GM21576 (cell line): Measurements from ENCODE around the gene G6PC2.
A peak's percentile ranks its signal among the peaks of the same experiment; 100 is the strongest.
"Not testable (repeated sequence)": the region's sequence is repeated elsewhere in the genome, so short reads cannot be mapped to it uniquely, and the experiment has no call there.

ENCODE experiments used
- ATAC-seq: cut with Tn5 transposase; IDR thresholded peaks from one replicate; pipeline ENCODE4 v1.9.1; 2021; ENCODE audit warnings: mild to moderate bottlenecking, moderate library complexity; ENCODE audit not compliant: unreplicated experiment

Gene G6PC2

GRCh38 chr2:168904358-168904757 lies 3.3 kb downstream of the G6PC2 start:
- ATAC-seq = no peak

- ATAC-seq = no peak
Observed at GRCh38 chr2:168907940-168908662, 7.0 kb downstream of the G6PC2 start.

- ATAC-seq = no peak
Observed at GRCh38 chr2:168910330-168910729, 9.2 kb downstream of the G6PC2 start.

GRCh38 chr2:168912466-168912865 lies 11.4 kb downstream of the G6PC2 start:
- no peak for ATAC-seq

GRCh38 chr2:168912901-168913369 lies 11.8 kb downstream of the G6PC2 start:
- ATAC-seq = no peak

- ATAC-seq = no peak
Observed at GRCh38 chr2:168913495-168913894, 12.4 kb downstream of the G6PC2 start.

- no peak for ATAC-seq
Observed at GRCh38 chr2:168915441-168916330, 14.6 kb downstream of the G6PC2 start.

GRCh38 chr2:168916331-168916675 lies 15.2 kb downstream of the G6PC2 start:
- ATAC-seq = no peak

GRCh38 chr2:168920504-168921157 lies 19.5 kb downstream of the G6PC2 start:
- peak; percentile 60 for ATAC-seq

- ATAC-seq = no peak
Observed at GRCh38 chr2:168926621-168927386, 25.7 kb downstream of the G6PC2 start.

GRCh38 chr2:168928113-168928831 lies 27.2 kb downstream of the G6PC2 start:
- no peak for ATAC-seq

GRCh38 chr2:168929031-168929430 lies 27.9 kb downstream of the G6PC2 start:
- ATAC-seq = no peak

- no peak for ATAC-seq
Observed at GRCh38 chr2:168930242-168930641, 29.2 kb downstream of the G6PC2 start.

GRCh38 chr2:168932174-168932573 lies 31.1 kb downstream of the G6PC2 start:
- ATAC-seq = not testable (repeated sequence)

- ATAC-seq = no peak
Observed at GRCh38 chr2:168934826-168935225, 33.7 kb downstream of the G6PC2 start.

GRCh38 chr2:168935810-168936581 lies 34.9 kb downstream of the G6PC2 start:
- no peak for ATAC-seq

GRCh38 chr2:168939061-168939460 lies 38.0 kb downstream of the G6PC2 start:
- no peak for ATAC-seq

- ATAC-seq = peak; percentile 78
Observed at GRCh38 chr2:168939918-168940317, 38.8 kb downstream of the G6PC2 start.

GRCh38 chr2:168941297-168941696 lies 40.2 kb downstream of the G6PC2 start:
- ATAC-seq = no peak
